ENCODE data around the gene TACR1. TPM values are rescaled to one million over a fixed set of nuclear protein-coding genes. Genes with fewer than 3 reads are reported as not detected.

The TACR1 gene
- total and polyA plus RNA-seq, 2 experiments from 2014 or later, result 3.5 to 7.3 TPM

DNA sequence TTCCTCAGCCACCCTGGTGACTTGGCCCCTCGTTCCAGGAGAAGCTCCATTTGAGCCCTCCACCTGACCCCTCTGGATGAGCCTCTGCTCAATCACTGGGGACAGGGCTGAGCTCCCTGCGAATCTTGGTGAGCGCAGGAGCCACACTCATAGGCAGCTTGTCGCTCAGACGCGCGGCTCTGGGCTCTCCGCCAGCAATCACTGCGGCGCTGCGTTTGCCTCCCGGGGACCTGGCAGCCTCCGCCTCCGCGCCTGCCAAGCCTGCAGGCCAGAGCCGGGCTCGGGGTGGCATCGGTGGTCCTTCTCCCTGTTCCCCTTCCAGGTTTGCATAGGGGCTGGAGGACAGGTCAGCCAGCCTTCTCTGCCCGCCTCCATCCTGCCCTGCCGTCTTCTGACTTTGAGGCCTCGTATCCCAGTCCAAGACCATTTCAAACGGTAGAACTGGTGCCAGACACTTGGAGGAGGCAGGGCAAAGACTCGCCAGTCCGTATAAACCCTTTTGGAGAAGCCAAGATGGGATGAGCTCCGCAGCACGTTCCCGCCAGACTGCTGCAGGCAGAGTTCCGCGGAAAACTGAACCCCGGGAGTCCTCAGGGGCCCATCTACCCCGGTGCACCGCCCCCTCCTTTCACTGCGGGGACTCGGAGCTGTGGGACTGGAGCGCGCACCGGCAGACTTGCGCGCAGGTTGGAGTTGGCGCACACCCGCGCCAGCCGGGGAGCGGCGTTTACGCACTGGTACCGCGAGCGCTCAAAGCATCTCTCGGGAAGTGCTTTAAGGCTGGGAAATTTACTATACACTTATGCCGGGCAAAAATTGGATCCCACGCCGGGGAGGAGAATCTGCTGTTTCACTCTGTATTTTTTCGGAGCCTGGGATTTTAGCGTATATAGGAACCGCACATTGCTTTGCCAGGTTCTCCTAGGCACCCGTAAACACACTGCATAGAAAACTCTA lies 1.1 kb upstream of the TACR1 start:
- DNase-seq (ENCODE audit: low spot score), result peak; percentile 76
- Mint-ChIP-seq H3K27me3 (ENCODE audit: insufficient read depth, low read depth, poor library complexity) (peaks cover 50% of the 10 kb centered on the region), H3K27ac (no peak overlapping the region), H3K4me3 (peak overlapping the region; percentile 85), H3K9me3 (no peaks in the 10 kb centered on the region), H3K36me3 (ENCODE audit: low read depth) (no peaks in the 10 kb centered on the region), H3K4me1 (peaks cover 28% of the 10 kb centered on the region)
- Histone ChIP-seq H3F3A (replicated peaks; ENCODE audit: low read depth) (peaks cover 18% of the 10 kb centered on the region; the same call in 1 of the 2 replicates), H4K20me1 (replicated peaks; ENCODE audit: insufficient read depth) (no peaks in the 10 kb centered on the region), H3K27ac (ENCODE audit: low read depth) (no peak overlapping the region), H3K27me3 (ENCODE audit: insufficient read depth) (peaks cover 75% of the 10 kb centered on the region), H3K79me2 (replicated peaks; ENCODE audit: insufficient read depth) (no peaks in the 10 kb centered on the region), H3K9me2 (ENCODE audit: insufficient read depth) (no peaks in the 10 kb centered on the region), H3K4me3 (peak overlapping the region; percentile 78), H3K4me1 (ENCODE audit: insufficient read depth) (peaks cover 38% of the 10 kb centered on the region), H3K36me3 (ENCODE audit: insufficient read depth) (no peaks in the 10 kb centered on the region), H2AFZ (peak overlapping the region; percentile 98), H3K4me2 (peak overlapping the region; percentile 96)
- TF ChIP-seq ZNF331 (CRISPR knock-in tag; IDR thresholded peaks at IDR 0.05; ENCODE audit: low read depth) (no peak), EZH2 (IDR thresholded peaks at IDR 0.05; ENCODE audit: low read depth, unreplicated experiment) (peak; percentile 57)
- ATAC-seq, result peak; percentile 75

DNA sequence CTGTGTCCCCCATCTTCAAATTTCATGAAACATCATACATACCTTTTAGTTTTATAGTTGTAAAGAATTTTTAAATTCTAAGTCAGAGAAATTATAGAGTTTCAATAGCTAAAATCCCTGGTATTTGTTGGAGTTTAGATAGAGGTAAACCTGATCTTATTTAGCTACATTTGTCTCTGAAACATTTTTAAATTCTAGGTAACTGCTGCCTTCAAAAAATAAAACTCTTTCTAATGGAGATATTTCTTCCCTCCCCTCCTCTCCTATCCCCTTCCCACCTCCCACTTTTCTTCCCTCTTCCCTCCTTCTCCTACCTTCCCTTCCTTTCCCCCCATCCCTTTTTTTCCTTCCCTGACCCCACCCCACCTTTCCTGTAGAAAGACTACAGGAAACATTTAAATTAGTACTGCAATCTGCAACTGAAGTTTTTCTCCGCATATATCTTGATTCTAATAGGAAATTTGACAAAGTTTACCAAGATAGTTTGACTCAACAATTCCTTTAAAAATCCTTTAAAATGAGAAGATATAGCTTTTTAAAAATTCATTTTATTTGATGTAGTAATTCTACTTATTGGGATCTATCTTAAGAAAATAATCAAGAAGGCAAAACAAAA lies 4.1 kb downstream of the TACR1 start:
- Histone ChIP-seq H3K4me2 (no peak overlapping the region), H2AFZ (no peak overlapping the region), H3K27me3 (ENCODE audit: insufficient read depth) (peaks cover 49% of the 10 kb centered on the region), H3K79me2 (replicated peaks; ENCODE audit: insufficient read depth) (no peaks in the 10 kb centered on the region), H3K4me3 (no peak overlapping the region), H3F3A (replicated peaks; ENCODE audit: low read depth) (peaks cover 18% of the 10 kb centered on the region; the same call in 1 of the 2 replicates), H3K36me3 (ENCODE audit: insufficient read depth) (0 out of 2 replicates have a peak, but pooled peaks cover 2% of the 10 kb centered on the region), H4K20me1 (replicated peaks; ENCODE audit: insufficient read depth) (no peaks in the 10 kb centered on the region), H3K9me2 (ENCODE audit: insufficient read depth) (no peaks in the 10 kb centered on the region), H3K4me1 (ENCODE audit: insufficient read depth) (peaks cover 42% of the 10 kb centered on the region), H3K27ac (ENCODE audit: low read depth) (no peak overlapping the region)
- no peak overlapping the region for H3K27ac Mint-ChIP-seq
- no peaks in the 10 kb centered on the region for H3K9me3 Mint-ChIP-seq
- H3K36me3 Mint-ChIP-seq (ENCODE audit: low read depth), result no peaks in the 10 kb centered on the region
- DNase-seq (ENCODE audit: low spot score) (no peak), ATAC-seq (no peak)
- TF ChIP-seq EZH2phosphoT487 (IDR thresholded peaks at IDR 0.05; ENCODE audit: unreplicated experiment), result no peak
- no peak for TF ChIP-seq EZH2 (IDR thresholded peaks at IDR 0.05; ENCODE audit: low read depth, unreplicated experiment)
- TF ChIP-seq ETS1 (IDR thresholded peaks at IDR 0.05), result no peak
- no peak for TF ChIP-seq CREB1 (CRISPR knock-in tag; IDR thresholded peaks at IDR 0.05; ENCODE audit: low read depth)
- TF ChIP-seq, protein P1, sequence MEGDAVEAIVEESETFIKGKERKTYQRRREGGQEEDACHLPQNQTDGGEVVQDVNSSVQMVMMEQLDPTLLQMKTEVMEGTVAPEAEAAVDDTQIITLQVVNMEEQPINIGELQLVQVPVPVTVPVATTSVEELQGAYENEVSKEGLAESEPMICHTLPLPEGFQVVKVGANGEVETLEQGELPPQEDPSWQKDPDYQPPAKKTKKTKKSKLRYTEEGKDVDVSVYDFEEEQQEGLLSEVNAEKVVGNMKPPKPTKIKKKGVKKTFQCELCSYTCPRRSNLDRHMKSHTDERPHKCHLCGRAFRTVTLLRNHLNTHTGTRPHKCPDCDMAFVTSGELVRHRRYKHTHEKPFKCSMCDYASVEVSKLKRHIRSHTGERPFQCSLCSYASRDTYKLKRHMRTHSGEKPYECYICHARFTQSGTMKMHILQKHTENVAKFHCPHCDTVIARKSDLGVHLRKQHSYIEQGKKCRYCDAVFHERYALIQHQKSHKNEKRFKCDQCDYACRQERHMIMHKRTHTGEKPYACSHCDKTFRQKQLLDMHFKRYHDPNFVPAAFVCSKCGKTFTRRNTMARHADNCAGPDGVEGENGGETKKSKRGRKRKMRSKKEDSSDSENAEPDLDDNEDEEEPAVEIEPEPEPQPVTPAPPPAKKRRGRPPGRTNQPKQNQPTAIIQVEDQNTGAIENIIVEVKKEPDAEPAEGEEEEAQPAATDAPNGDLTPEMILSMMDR (conservative IDR thresholded peaks at IDR 0.05; ENCODE audit: low read depth in 2 of 2), result no peak
- TF ChIP-seq REST (IDR thresholded peaks at IDR 0.05; ENCODE audit: unreplicated experiment), result no peak
- TF ChIP-seq STAT1 (IDR thresholded peaks at IDR 0.05; ENCODE audit: unreplicated experiment), result no peak
- H3K27me3 Mint-ChIP-seq (ENCODE audit: insufficient read depth, low read depth, poor library complexity), result peaks cover 36% of the 10 kb centered on the region
- peaks cover 39% of the 10 kb centered on the region for H3K4me1 Mint-ChIP-seq
- H3K4me3 Mint-ChIP-seq, result no peak overlapping the region

All from GM23338 (cell line).